ENCODE data around the gene SULT1C3. TPM values are rescaled to one million over a fixed set of nuclear protein-coding genes. Genes with fewer than 3 reads are reported as not detected.

The SULT1C3 gene
- polyA plus RNA-seq, 1 donor (not counting 4 experiments of a cell fraction or from before 2014, with no cell fraction given), result not detected

DNA sequence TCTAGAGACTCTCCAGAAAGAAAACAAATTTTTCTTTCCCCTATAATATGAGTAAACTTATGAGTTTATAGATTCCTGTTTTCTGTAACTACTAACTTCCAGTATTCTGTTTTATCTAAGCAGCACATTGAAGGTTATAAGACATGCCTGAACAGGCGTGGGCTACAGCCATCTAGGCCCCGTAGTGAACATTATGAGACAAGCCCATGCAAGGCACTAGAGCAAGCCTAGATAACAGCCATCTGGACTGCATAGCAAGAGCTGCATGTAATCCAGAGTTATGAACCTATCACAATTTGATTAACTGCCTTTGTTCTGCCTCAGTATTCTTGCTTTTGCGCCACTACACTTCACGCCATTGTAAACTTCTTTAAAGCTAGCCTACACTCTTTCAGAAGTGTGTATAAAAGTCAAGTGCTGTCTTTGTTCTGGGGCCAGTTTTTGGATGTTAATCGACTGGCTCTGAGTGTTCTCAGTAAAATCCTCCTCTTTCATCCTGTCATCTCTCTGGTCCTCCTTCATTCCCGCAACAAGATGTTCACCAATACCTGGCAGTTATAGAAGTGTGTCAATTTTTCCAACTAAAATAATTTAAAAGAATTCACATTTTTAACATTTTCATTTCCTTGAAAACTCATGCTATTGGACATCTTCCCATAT, 3.0 kb upstream of the SULT1C3 start:
- dilution Hi-C loops (cut with MboI; ENCODE audit: extremely low pct_ligation_motif_present, low sequenced_read_pairs), result no loop called here
- peak; percentile 87 for FAIRE-seq
- no peak overlapping the region for H3K27ac ChIP-seq (ENCODE audit: control insufficient read depth, insufficient read depth, low read length)

DNA sequence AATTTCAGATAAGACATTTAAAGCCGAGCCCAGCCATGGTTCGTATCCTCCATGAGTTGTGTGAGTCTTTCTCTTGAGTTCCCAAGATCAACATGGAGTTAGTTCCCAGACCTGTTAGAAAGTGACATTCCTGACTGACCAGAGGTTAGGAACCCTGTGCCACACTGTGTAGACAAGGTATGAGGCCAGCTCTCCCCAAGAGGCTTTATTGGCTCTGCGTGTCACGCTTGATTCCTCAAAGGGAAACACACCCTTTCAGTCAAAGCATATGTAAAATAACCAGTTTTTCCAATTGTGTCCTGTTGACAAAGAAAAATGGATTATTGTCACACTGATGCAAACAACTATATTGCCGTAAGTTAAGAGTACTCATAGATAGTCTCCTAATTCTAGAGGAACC, 1.2 kb downstream of the SULT1C3 start:
- Histone ChIP-seq H3K27me3 (ENCODE audit: control insufficient read depth, extremely low read depth, insufficient read depth, low read length) (no peaks in the 10 kb centered on the region), H3K36me3 (ENCODE audit: control insufficient read depth in 2 of 2, extremely low read depth in 1 of 2, insufficient read depth in 2 of 2, low read length in 2 of 2) (no peaks in the 10 kb centered on the region), H3K79me2 (ENCODE audit: control insufficient read depth, insufficient read depth, low read length) (no peaks in the 10 kb centered on the region), H3K9me3 (ENCODE audit: control insufficient read depth, low read depth, low read length) (peaks cover 2% of the 10 kb centered on the region), H3K9ac (ENCODE audit: control insufficient read depth, extremely low read depth, insufficient read depth, low read length) (no peak overlapping the region), H3K4me3 (ENCODE audit: control insufficient read depth in 2 of 3, extremely low read depth in 1 of 3, insufficient read depth in 2 of 3, low read depth in 1 of 3, low read length in 3 of 3) (no peak overlapping the region), H2AFZ (ENCODE audit: control insufficient read depth, low read length) (no peak overlapping the region), H3K4me1 (ENCODE audit: control insufficient read depth, extremely low read depth, insufficient read depth, low read length) (peaks cover 6% of the 10 kb centered on the region), H3K4me2 (ENCODE audit: control insufficient read depth, extremely low read depth, insufficient read depth, low read depth, low read length) (no peak overlapping the region), H4K20me1 (ENCODE audit: control insufficient read depth, extremely low read depth, insufficient read depth, low read length) (no peaks in the 10 kb centered on the region), H3K27ac (ENCODE audit: control insufficient read depth, insufficient read depth, low read length) (no peak overlapping the region), H3K9me1 (ENCODE audit: control insufficient read depth, extremely low read depth, insufficient read depth, low read length) (no peaks in the 10 kb centered on the region)
- dilution Hi-C loops (cut with MboI; ENCODE audit: extremely low pct_ligation_motif_present, low sequenced_read_pairs), result no loop called here
- peak; percentile 26 for FAIRE-seq
- no peak for DNase-seq (ENCODE audit: low read depth, low spot score)
- TF ChIP-seq, protein P1, sequence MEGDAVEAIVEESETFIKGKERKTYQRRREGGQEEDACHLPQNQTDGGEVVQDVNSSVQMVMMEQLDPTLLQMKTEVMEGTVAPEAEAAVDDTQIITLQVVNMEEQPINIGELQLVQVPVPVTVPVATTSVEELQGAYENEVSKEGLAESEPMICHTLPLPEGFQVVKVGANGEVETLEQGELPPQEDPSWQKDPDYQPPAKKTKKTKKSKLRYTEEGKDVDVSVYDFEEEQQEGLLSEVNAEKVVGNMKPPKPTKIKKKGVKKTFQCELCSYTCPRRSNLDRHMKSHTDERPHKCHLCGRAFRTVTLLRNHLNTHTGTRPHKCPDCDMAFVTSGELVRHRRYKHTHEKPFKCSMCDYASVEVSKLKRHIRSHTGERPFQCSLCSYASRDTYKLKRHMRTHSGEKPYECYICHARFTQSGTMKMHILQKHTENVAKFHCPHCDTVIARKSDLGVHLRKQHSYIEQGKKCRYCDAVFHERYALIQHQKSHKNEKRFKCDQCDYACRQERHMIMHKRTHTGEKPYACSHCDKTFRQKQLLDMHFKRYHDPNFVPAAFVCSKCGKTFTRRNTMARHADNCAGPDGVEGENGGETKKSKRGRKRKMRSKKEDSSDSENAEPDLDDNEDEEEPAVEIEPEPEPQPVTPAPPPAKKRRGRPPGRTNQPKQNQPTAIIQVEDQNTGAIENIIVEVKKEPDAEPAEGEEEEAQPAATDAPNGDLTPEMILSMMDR (optimal IDR thresholded peaks at IDR 0.05 in 1 of 3, IDR thresholded peaks at IDR 0.05 in 1 of 3, conservative IDR thresholded peaks at IDR 0.05 in 1 of 3; ENCODE audit: extremely low read depth in 1 of 3, insufficient read depth in 2 of 3, low read length in 3 of 3), result no peak
- TF ChIP-seq EZH2 (IDR thresholded peaks at IDR 0.05; ENCODE audit: low read length), result no peak

More for the DNA sequence above, 3.0 kb upstream of the SULT1C3 start:
- H3K4me3 ChIP-seq (ENCODE audit: control insufficient read depth in 2 of 3, extremely low read depth in 1 of 3, insufficient read depth in 2 of 3, low read depth in 1 of 3, low read length in 3 of 3), result no peak overlapping the region
- H3K9ac ChIP-seq (ENCODE audit: control insufficient read depth, extremely low read depth, insufficient read depth, low read length), result no peak overlapping the region
- H3K36me3 ChIP-seq (ENCODE audit: control insufficient read depth in 2 of 2, extremely low read depth in 1 of 2, insufficient read depth in 2 of 2, low read length in 2 of 2), result no peaks in the 10 kb centered on the region
- no peak for TF ChIP-seq EZH2 (IDR thresholded peaks at IDR 0.05; ENCODE audit: low read length)
- TF ChIP-seq, protein P1 (optimal IDR thresholded peaks at IDR 0.05 in 1 of 3, IDR thresholded peaks at IDR 0.05 in 1 of 3, conservative IDR thresholded peaks at IDR 0.05 in 1 of 3; ENCODE audit: extremely low read depth in 1 of 3, insufficient read depth in 2 of 3, low read length in 3 of 3), result no peak
- peak; percentile 32 for DNase-seq (ENCODE audit: low read depth, low spot score)
- H3K4me1 ChIP-seq (ENCODE audit: control insufficient read depth, extremely low read depth, insufficient read depth, low read length), result peaks cover 3% of the 10 kb centered on the region
- peaks cover 2% of the 10 kb centered on the region for H3K9me3 ChIP-seq (ENCODE audit: control insufficient read depth, low read depth, low read length)
- peak overlapping the region; percentile 23 for H3K4me2 ChIP-seq (ENCODE audit: control insufficient read depth, extremely low read depth, insufficient read depth, low read depth, low read length)
- no peaks in the 10 kb centered on the region for H3K9me1 ChIP-seq (ENCODE audit: control insufficient read depth, extremely low read depth, insufficient read depth, low read length)
- H2AFZ ChIP-seq (ENCODE audit: control insufficient read depth, low read length), result no peak overlapping the region
- no peaks in the 10 kb centered on the region for H3K27me3 ChIP-seq (ENCODE audit: control insufficient read depth, extremely low read depth, insufficient read depth, low read length)
- no peaks in the 10 kb centered on the region for H4K20me1 ChIP-seq (ENCODE audit: control insufficient read depth, extremely low read depth, insufficient read depth, low read length)
- no peaks in the 10 kb centered on the region for H3K79me2 ChIP-seq (ENCODE audit: control insufficient read depth, insufficient read depth, low read length)

All from keratinocyte (primary cell).